Astrocyte (in vitro differentiated cells and primary cell): ENCODE data around the gene UGT1A1. TPM values are rescaled to one million over a fixed set of nuclear protein-coding genes. Genes with fewer than 3 reads are reported as not detected.

ENCODE experiments used
- DNase-seq: peaks from one replicate; pipeline ENCODE4 v3.0.0-alpha.2; 2010; ENCODE audit warnings: low read depth
- FAIRE-seq: peaks from 2 replicates; lab custom pipeline; 2011; peaks lifted over from hg19 to GRCh38; lab: Jason Lieb, UNC
- H2AFZ ChIP-seq: 2 replicates; pipeline ENCODE4 v1.6.0; 2012; ENCODE audit warnings: low read depth, low read length, inconsistent platforms
- H3K27ac ChIP-seq: 2 replicates; pipeline ENCODE4 v1.5.1; 2011; ENCODE audit warnings: low read depth, low read length, inconsistent platforms
- H3K27me3 ChIP-seq: 2 replicates; pipeline ENCODE4 v1.6.0; 2011; ENCODE audit warnings: low read length, inconsistent platforms; ENCODE audit not compliant: insufficient read depth
- H3K36me3 ChIP-seq: 2 replicates; pipeline ENCODE4 v1.5.1; 2011; ENCODE audit warnings: low read length, inconsistent platforms; ENCODE audit not compliant: insufficient read depth
- H3K4me1 ChIP-seq: 2 replicates; pipeline ENCODE4 v1.5.1; 2011; ENCODE audit warnings: low read length, inconsistent platforms; ENCODE audit not compliant: insufficient read depth
- H3K4me2 ChIP-seq: 2 replicates; pipeline ENCODE4 v1.6.0; 2012; ENCODE audit warnings: low read length, inconsistent platforms
- H3K4me3 ChIP-seq: 2 replicates; pipeline ENCODE4 v1.5.1; 2011; ENCODE audit warnings: low read depth, mild to moderate bottlenecking, low read length, inconsistent platforms; ENCODE audit not compliant: insufficient read depth
- H3K79me2 ChIP-seq: 2 replicates; pipeline ENCODE4 v1.6.0; 2012; ENCODE audit warnings: mild to moderate bottlenecking, low read length, inconsistent platforms; ENCODE audit not compliant: insufficient read depth
- H3K9ac ChIP-seq: 2 replicates; pipeline ENCODE4 v1.6.0; 2012; ENCODE audit warnings: mild to moderate bottlenecking, low read length, inconsistent platforms
- H3K9me3 ChIP-seq: 2 replicates; pipeline ENCODE4 v1.5.1; 2012; ENCODE audit warnings: low read depth, mild to moderate bottlenecking, low read length, inconsistent platforms; ENCODE audit not compliant: insufficient read depth
- H4K20me1 ChIP-seq: 2 replicates; pipeline ENCODE4 v1.6.0; 2012; ENCODE audit warnings: low read length, inconsistent platforms; ENCODE audit not compliant: insufficient read depth
- H3K27ac Mint-ChIP-seq: one replicate; pipeline ENCODE4 v1.8.0; 2021; ENCODE audit warnings: mild to moderate bottlenecking, mixed read lengths; ENCODE audit not compliant: unreplicated experiment
- H3K27me3 Mint-ChIP-seq: one replicate; pipeline ENCODE4 v1.8.0; 2021; ENCODE audit warnings: low read depth, mixed read lengths; ENCODE audit not compliant: unreplicated experiment
- H3K36me3 Mint-ChIP-seq: one replicate; pipeline ENCODE4 v1.8.0; 2021; ENCODE audit warnings: low read depth, mixed read lengths; ENCODE audit not compliant: unreplicated experiment
- H3K4me1 Mint-ChIP-seq: one replicate; pipeline ENCODE4 v1.8.0; 2021; ENCODE audit warnings: low read depth, mixed read lengths; ENCODE audit not compliant: unreplicated experiment
- H3K4me3 Mint-ChIP-seq: one replicate; pipeline ENCODE4 v1.8.0; 2021; ENCODE audit warnings: mild to moderate bottlenecking, moderate library complexity, mixed read lengths; ENCODE audit not compliant: unreplicated experiment
- H3K9me3 Mint-ChIP-seq: one replicate; pipeline ENCODE4 v1.8.0; 2021; ENCODE audit warnings: mild to moderate bottlenecking, mixed read lengths; ENCODE audit not compliant: unreplicated experiment
- CTCF ChIP-seq: IDR thresholded peaks from 2 replicates; pipeline ENCODE4 v1.5.1; 2011; ENCODE audit warnings: low read depth, mild to moderate bottlenecking, inconsistent platforms, low read length, moderate library complexity; ENCODE audit not compliant: insufficient read depth
- EZH2 ChIP-seq: IDR thresholded peaks from 2 replicates; pipeline ENCODE4 v1.6.1; 2012; ENCODE audit warnings: mild to moderate bottlenecking, low read length, inconsistent platforms; ENCODE audit not compliant: insufficient read depth
- total RNA-seq: library from RNA; stranded (reverse); gene quantifications from 2 replicates; pipeline ENCODE4 v1.2.1, GENCODE V29; 2021

UGT1A1 gene
- total RNA-seq, 1 donor from 2014 or later, result not detected

- Histone ChIP-seq H3K9me3 (peaks cover 3% of the 10 kb centered on the region), H4K20me1 (no peaks in the 10 kb centered on the region), H3K4me1 (no peaks in the 10 kb centered on the region), H3K27ac (no peak overlapping the region), H3K4me2 (no peak overlapping the region), H2AFZ (no peak overlapping the region), H3K27me3 (no peaks in the 10 kb centered on the region), H3K9ac (no peak overlapping the region), H3K79me2 (no peaks in the 10 kb centered on the region), H3K36me3 (no peaks in the 10 kb centered on the region), H3K4me3 (no peak overlapping the region)
- no peak for TF ChIP-seq CTCF
- TF ChIP-seq EZH2, result no peak
- Mint-ChIP-seq H3K27me3 (peaks cover 29% of the 10 kb centered on the region), H3K36me3 (no peaks in the 10 kb centered on the region), H3K4me1 (no peaks in the 10 kb centered on the region), H3K4me3 (no peak overlapping the region), H3K27ac (peak overlapping the region; percentile 45), H3K9me3 (peaks cover 6% of the 10 kb centered on the region)
- FAIRE-seq (no peak), DNase-seq (no peak)
These were observed 32.6 kb downstream of the UGT1A1 start for GRCh38 chr2:233792720-233793119.

- H3K9me3 ChIP-seq, result peaks cover 3% of the 10 kb centered on the region
- H3K27me3 ChIP-seq, result no peaks in the 10 kb centered on the region
- H3K4me3 ChIP-seq, result no peak overlapping the region
- peaks cover 31% of the 10 kb centered on the region for H3K27me3 Mint-ChIP-seq
- TF ChIP-seq EZH2 (no peak), CTCF (no peak)
- H3K9ac ChIP-seq, result no peak overlapping the region
- no peaks in the 10 kb centered on the region for H3K36me3 Mint-ChIP-seq
- H3K79me2 ChIP-seq, result no peaks in the 10 kb centered on the region
- H3K4me1 ChIP-seq, result no peaks in the 10 kb centered on the region
- DNase-seq (no peak), FAIRE-seq (no peak)
- H3K9me3 Mint-ChIP-seq, result peaks cover 6% of the 10 kb centered on the region
- H2AFZ ChIP-seq, result no peak overlapping the region
- H3K4me3 Mint-ChIP-seq, result no peak overlapping the region
- H3K36me3 ChIP-seq, result no peaks in the 10 kb centered on the region
- H3K4me2 ChIP-seq, result no peak overlapping the region
- no peaks in the 10 kb centered on the region for H3K4me1 Mint-ChIP-seq
- no peak overlapping the region for H3K27ac Mint-ChIP-seq
- H3K27ac ChIP-seq, result no peak overlapping the region
- H4K20me1 ChIP-seq, result no peaks in the 10 kb centered on the region
These were observed 33.5 kb downstream of the UGT1A1 start for GRCh38 chr2:233793465-233794127.

GRCh38 chr2:233794128-233794658, 34.1 kb downstream of the UGT1A1 start:
- Histone ChIP-seq H3K4me1 (no peaks in the 10 kb centered on the region), H3K27ac (no peak overlapping the region), H3K4me3 (no peak overlapping the region), H3K9me3 (peaks cover 3% of the 10 kb centered on the region), H3K9ac (no peak overlapping the region), H3K79me2 (no peaks in the 10 kb centered on the region), H3K27me3 (no peaks in the 10 kb centered on the region), H2AFZ (no peak overlapping the region), H3K4me2 (no peak overlapping the region), H4K20me1 (no peaks in the 10 kb centered on the region), H3K36me3 (no peaks in the 10 kb centered on the region)
- H3K9me3 Mint-ChIP-seq, result peaks cover 7% of the 10 kb centered on the region
- FAIRE-seq (no peak), DNase-seq (no peak)
- H3K36me3 Mint-ChIP-seq, result no peaks in the 10 kb centered on the region
- peaks cover 28% of the 10 kb centered on the region for H3K27me3 Mint-ChIP-seq
- TF ChIP-seq CTCF (no peak), EZH2 (no peak)
- no peak overlapping the region for H3K4me3 Mint-ChIP-seq
- no peaks in the 10 kb centered on the region for H3K4me1 Mint-ChIP-seq
- H3K27ac Mint-ChIP-seq, result no peak overlapping the region
